PC-3 (cell line): ENCODE data around the gene TRAPPC4. TPM values are rescaled to one million over a fixed set of nuclear protein-coding genes. Genes with fewer than 3 reads are reported as not detected.
A peak's percentile ranks its signal among the peaks of the same experiment; 100 is the strongest.

Experiments
- ATAC-seq: fragments of 200-7000 bp; cut with Tn5 transposase; 2 replicates; pipeline ENCODE4 v1.9.1; 2020; ENCODE audit warnings: mild to moderate bottlenecking, moderate library complexity
- BruUV-seq: library from RNA; stranded (reverse); fragments of 400-500 nt; replicated peaks from 2 replicates; lab custom pipeline; 2021; lab: Mats Ljungman, UMichigan
- CTCF ChIA-PET: fragments of 300-600 bp; sonication (Branson Sonifier 250); formaldehyde crosslinking; loops from one replicate; lab custom pipeline; 2022; ENCODE audit warnings: antibody characterized with exemption; lab: Charles Lee
- POLR2A ChIA-PET: fragments of 300-600 bp; sonication (Branson Sonifier 250); formaldehyde crosslinking; loops from one replicate; lab custom pipeline; 2022; ENCODE audit warnings: antibody characterized with exemption; ENCODE audit not compliant: unreplicated experiment; lab: Charles Lee
- DNase-seq: peaks from one replicate; pipeline ENCODE4 v3.0.0-alpha.2; 2015
- H2AFZ ChIP-seq: fragments of 300-600 bp; sonication (generic); 2 replicates; pipeline ENCODE4 v1.6.0; 2016; ENCODE audit warnings: antibody characterized with exemption, low read length
- H3F3A ChIP-seq: fragments of 300-600 bp; sonication (generic); one replicate; pipeline ENCODE4 v1.6.0; 2017; ENCODE audit warnings: antibody characterized with exemption, low read length, control low read depth, mild to moderate bottlenecking; ENCODE audit not compliant: unreplicated experiment
- H3K27ac ChIP-seq: fragments of 300-600 bp; sonication (generic); 2 replicates; pipeline ENCODE4 v1.5.1; 2016; ENCODE audit warnings: mild to moderate bottlenecking, low read length
- H3K27me3 ChIP-seq: fragments of 300-600 bp; sonication (generic); 2 replicates; pipeline ENCODE4 v1.6.1; 2016; ENCODE audit warnings: low read length, mixed read lengths
- H3K36me3 ChIP-seq: fragments of 300-600 bp; sonication (generic); 2 replicates; pipeline ENCODE4 v1.6.1; 2016; ENCODE audit warnings: low read depth, mixed run types, low read length, mixed read lengths
- H3K4me1 ChIP-seq: fragments of 300-600 bp; sonication (generic); 2 replicates; pipeline ENCODE4 v1.5.1; 2016; ENCODE audit warnings: low read length; ENCODE audit not compliant: insufficient read depth
- H3K4me2 ChIP-seq: fragments of 300-600 bp; sonication (generic); 2 replicates; pipeline ENCODE4 v1.6.0; 2016; ENCODE audit warnings: low read length
- H3K4me3 ChIP-seq: fragments of 300-600 bp; sonication (generic); 2 replicates; pipeline ENCODE4 v1.5.1; 2016; ENCODE audit warnings: mild to moderate bottlenecking, low read length, mixed read lengths
- H3K79me2 ChIP-seq: fragments of 300-600 bp; sonication (generic); 2 replicates; pipeline ENCODE4 v1.6.1; 2017; ENCODE audit warnings: low read length, mixed read lengths
- H3K9ac ChIP-seq: fragments of 300-600 bp; sonication (generic); 2 replicates; pipeline ENCODE4 v1.6.0; 2016; ENCODE audit warnings: mild to moderate bottlenecking, low read length
- H3K9me2 ChIP-seq: fragments of 300-600 bp; sonication (generic); replicated peaks from 2 replicates; pipeline ENCODE4 v1.6.1; 2016; ENCODE audit warnings: mixed run types, low read length, mixed read lengths
- H3K9me3 ChIP-seq: fragments of 300-600 bp; sonication (generic); 2 replicates; pipeline ENCODE4 v1.6.1; 2016; ENCODE audit warnings: low read length, mixed read lengths
- H4K20me1 ChIP-seq: fragments of 300-600 bp; sonication (generic); 2 replicates; pipeline ENCODE4 v1.6.1; 2016; ENCODE audit warnings: low read length, mixed read lengths
- EZH2 ChIP-seq: fragments of 300-600 bp; sonication (generic); IDR thresholded peaks from one replicate; pipeline ENCODE4 v1.6.1; 2017; ENCODE audit warnings: antibody characterized with exemption, mild to moderate bottlenecking, low read length; ENCODE audit not compliant: unreplicated experiment
- EZH2phosphoT487 ChIP-seq: fragments of 300-600 bp; sonication (generic); IDR thresholded peaks from 2 replicates; pipeline ENCODE4 v1.6.1; 2018; ENCODE audit warnings: mild to moderate bottlenecking, antibody characterized with exemption, low read length, borderline replicate concordance
- intact Hi-C: fragments of 100-400 bp; cut with micrococcal nuclease; formaldehyde crosslinking; loops from 2 replicates; pipeline ENCODE4 v1.9.0; 2023
- total RNA-seq: library from RNA; depleted of rRNA; stranded (reverse); fragments of >200 nt; gene quantifications from 2 replicates; pipeline ENCODE4 v1.2.3, GENCODE V29; 2014
- TF ChIP-seq, protein P1 (sequence below): fragments of 300-600 bp; sonication (generic); conservative IDR thresholded peaks from 2 replicates; pipeline ENCODE4 v1.5.1; 2017; ENCODE audit warnings: antibody characterized with exemption, low read depth, mild to moderate bottlenecking, low read length

TRAPPC4 gene
- total RNA-seq, 1 experiment from 2014 or later, result 129 TPM

DNA sequence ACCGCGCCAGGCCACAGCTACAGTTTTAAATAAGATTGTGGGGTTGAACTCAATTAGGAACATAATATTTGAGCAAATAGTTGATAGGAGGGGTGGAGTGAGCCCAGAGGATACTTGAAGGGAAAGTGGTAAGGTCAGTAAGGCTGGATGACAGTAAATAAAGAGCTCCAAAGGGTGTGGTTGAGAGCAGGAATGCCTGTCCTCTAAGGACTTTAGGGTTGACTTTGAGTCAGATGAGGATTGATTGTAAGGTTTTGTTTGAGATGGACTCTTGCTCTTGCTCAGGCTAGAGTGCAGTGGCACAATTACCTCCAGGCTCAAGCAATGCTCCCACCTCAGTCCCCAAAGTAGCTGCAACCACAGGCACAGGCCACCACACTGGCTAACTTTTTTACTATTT is 44.6 kb upstream of the TRAPPC4 start:
- peak; percentile 29 for ATAC-seq
- Histone ChIP-seq H3K79me2 (no peaks in the 10 kb centered on the region), H3K4me1 (no peaks in the 10 kb centered on the region), H3K27ac (no peak overlapping the region), H4K20me1 (no peaks in the 10 kb centered on the region), H3K9me3 (no peaks in the 10 kb centered on the region), H3K4me2 (no peak overlapping the region), H3K9me2 (no peaks in the 10 kb centered on the region), H3K9ac (no peak overlapping the region), H3F3A (no peaks in the 10 kb centered on the region), H2AFZ (no peak overlapping the region), H3K36me3 (no peaks in the 10 kb centered on the region), H3K27me3 (no peaks in the 10 kb centered on the region), H3K4me3 (no peak overlapping the region)
- intact Hi-C loops, result no loop called here
- ChIA-PET POLR2A (no interaction called here), CTCF (no interaction called here)
- DNase-seq, result peak; percentile 23
- no TSS peak for BruUV-seq
- no peak for TF ChIP-seq EZH2phosphoT487
- TF ChIP-seq, protein P1, sequence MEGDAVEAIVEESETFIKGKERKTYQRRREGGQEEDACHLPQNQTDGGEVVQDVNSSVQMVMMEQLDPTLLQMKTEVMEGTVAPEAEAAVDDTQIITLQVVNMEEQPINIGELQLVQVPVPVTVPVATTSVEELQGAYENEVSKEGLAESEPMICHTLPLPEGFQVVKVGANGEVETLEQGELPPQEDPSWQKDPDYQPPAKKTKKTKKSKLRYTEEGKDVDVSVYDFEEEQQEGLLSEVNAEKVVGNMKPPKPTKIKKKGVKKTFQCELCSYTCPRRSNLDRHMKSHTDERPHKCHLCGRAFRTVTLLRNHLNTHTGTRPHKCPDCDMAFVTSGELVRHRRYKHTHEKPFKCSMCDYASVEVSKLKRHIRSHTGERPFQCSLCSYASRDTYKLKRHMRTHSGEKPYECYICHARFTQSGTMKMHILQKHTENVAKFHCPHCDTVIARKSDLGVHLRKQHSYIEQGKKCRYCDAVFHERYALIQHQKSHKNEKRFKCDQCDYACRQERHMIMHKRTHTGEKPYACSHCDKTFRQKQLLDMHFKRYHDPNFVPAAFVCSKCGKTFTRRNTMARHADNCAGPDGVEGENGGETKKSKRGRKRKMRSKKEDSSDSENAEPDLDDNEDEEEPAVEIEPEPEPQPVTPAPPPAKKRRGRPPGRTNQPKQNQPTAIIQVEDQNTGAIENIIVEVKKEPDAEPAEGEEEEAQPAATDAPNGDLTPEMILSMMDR, result no peak
- TF ChIP-seq EZH2, result no peak

DNA sequence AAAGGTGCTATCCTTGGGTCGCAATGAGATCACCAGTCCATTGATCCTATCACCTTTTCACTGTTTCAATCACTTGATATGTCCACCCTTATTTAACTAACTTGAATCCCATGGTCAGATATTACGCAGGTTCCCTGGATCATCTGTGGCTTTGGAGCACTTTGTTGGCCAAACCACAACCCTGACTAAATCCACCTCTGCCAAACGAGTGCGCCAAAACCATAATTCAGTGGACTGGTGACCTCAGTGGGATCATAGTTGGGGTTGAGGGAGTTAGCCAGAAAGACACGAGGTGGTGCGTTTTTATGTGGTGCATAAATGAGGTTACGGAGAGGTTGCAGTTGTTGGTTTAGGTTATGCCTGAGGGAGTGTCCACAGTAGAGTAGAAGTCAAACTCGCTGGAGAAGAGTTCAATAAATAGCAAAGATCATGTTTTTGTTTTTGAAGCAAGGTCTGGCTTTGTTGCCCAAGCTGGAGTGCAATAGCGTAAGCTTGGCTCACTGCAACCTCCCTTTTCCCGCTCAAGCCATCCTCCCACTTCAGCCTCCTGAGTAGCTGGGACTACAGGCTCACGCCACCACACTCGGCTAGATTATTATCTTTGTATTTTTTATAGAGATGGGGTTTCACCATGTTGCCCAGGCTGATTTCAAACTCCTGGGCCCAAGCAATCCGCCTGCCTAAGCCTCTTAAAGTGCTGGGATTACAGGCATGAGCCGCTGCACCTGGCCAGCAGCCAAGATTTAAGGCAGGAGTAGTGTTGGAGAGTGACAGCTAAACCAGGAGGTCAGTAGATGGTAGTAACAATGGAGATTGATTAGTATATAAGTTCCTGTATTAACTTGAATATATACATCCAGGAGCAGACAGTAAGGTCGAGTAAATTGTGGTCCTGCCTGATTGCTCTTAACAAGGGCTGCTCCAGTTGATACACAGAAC is 42.5 kb upstream of the TRAPPC4 start:
- no peaks in the 10 kb centered on the region for H3K9me3 ChIP-seq
- H3K9ac ChIP-seq, result no peak overlapping the region
- TF ChIP-seq, protein P1, result no peak
- no peak for TF ChIP-seq EZH2
- no peak for TF ChIP-seq EZH2phosphoT487
- H2AFZ ChIP-seq, result no peak overlapping the region
- no peaks in the 10 kb centered on the region for H4K20me1 ChIP-seq
- H3K4me3 ChIP-seq, result no peak overlapping the region
- H3K79me2 ChIP-seq, result no peaks in the 10 kb centered on the region
- no peaks in the 10 kb centered on the region for H3F3A ChIP-seq
- BruUV-seq, result no TSS peak
- H3K4me2 ChIP-seq, result no peak overlapping the region
- ChIA-PET POLR2A (no interaction called here), CTCF (no interaction called here)
- no peaks in the 10 kb centered on the region for H3K36me3 ChIP-seq
- DNase-seq (peak; percentile 19), ATAC-seq (no peak)
- no peaks in the 10 kb centered on the region for H3K4me1 ChIP-seq
- H3K27ac ChIP-seq, result no peak overlapping the region
- no peaks in the 10 kb centered on the region for H3K9me2 ChIP-seq
- intact Hi-C loops, result no loop called here
- no peaks in the 10 kb centered on the region for H3K27me3 ChIP-seq

DNA sequence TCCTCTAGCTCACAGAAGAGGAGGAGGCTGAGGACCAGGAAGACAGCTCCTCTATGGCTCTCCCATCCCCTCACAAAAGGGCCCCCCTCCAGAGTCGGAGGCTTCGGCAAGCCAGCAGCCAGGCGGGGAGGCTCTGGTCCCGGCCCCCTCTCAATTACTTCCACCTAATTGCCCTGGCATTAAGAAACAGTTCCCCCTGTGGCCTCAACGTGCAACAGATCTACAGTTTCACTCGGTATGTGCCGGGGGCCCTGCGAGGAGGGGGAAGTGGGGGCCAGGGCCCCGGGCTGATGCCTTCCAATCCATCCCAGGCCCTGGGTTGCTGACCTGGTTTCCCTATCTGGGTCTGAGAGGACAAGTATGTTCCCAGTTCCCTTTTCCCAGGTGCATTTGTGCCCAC is 39.1 kb upstream of the TRAPPC4 start:
- ATAC-seq (no peak), DNase-seq (no peak)
- H3K9me3 ChIP-seq, result no peaks in the 10 kb centered on the region
- no peak overlapping the region for H3K4me2 ChIP-seq
- no peaks in the 10 kb centered on the region for H4K20me1 ChIP-seq
- no peak overlapping the region for H3K9ac ChIP-seq
- no peaks in the 10 kb centered on the region for H3K9me2 ChIP-seq
- no peaks in the 10 kb centered on the region for H3K4me1 ChIP-seq
- H3K27me3 ChIP-seq, result no peaks in the 10 kb centered on the region
- ChIA-PET POLR2A (no interaction called here), CTCF (no interaction called here)
- H2AFZ ChIP-seq, result no peak overlapping the region
- intact Hi-C loops, result no loop called here
- no peak overlapping the region for H3K4me3 ChIP-seq
- no TSS peak for BruUV-seq
- no peaks in the 10 kb centered on the region for H3K36me3 ChIP-seq
- H3K27ac ChIP-seq, result no peak overlapping the region
- H3K79me2 ChIP-seq, result no peaks in the 10 kb centered on the region
- TF ChIP-seq, protein P1, result no peak
- TF ChIP-seq EZH2phosphoT487, result no peak
- no peak for TF ChIP-seq EZH2
- no peaks in the 10 kb centered on the region for H3F3A ChIP-seq
